ENCODE results near the gene PURA. TPM values are rescaled to one million over a fixed set of nuclear protein-coding genes. Genes with fewer than 3 reads are reported as not detected.

The PURA gene
- total and polyA plus RNA-seq, 2 of the 4 experiments (the other 2 are of a cell fraction): 3.8 to 5.6 TPM

GRCh38 chr5:140109018-140109758 lies 4.7 kb upstream of the PURA start:
- Histone ChIP-seq H3K9ac (ENCODE audit: low read depth, low read length) (peak overlapping the region; percentile 59), H2AFZ (replicated peaks; ENCODE audit: low read length, poor library complexity) (peak overlapping the region; percentile 1), H2BK20ac (ENCODE audit: low read depth, low read length) (no peak overlapping the region), H4K91ac (ENCODE audit: insufficient read depth, low read depth, low read length) (peak overlapping the region; percentile 52; the same call in 1 of the 2 replicates), H3K56ac (ENCODE audit: extremely low read depth, insufficient read depth, low read length) (peak overlapping the region; percentile 39; the same call in 1 of the 2 replicates), H2AK5ac (ENCODE audit: low read depth, low read length) (peak overlapping the region; percentile 57), H3K18ac (ENCODE audit: low read depth, low read length) (peak overlapping the region; percentile 33; the same call in 1 of the 2 replicates), H3K36me3 (ENCODE audit: control insufficient read depth, insufficient read depth, low read length) (no peaks in the 10 kb centered on the region), H3K23ac (ENCODE audit: low read depth, low read length) (peak overlapping the region; percentile 94), H3K4me3 (ENCODE audit: insufficient read depth, low read depth, low read length) (peak overlapping the region; percentile 74), H3K27me3 (ENCODE audit: control insufficient read depth, insufficient read depth, low read length) (no peaks in the 10 kb centered on the region; the same call in 1 of the 2 replicates), H3K27ac (ENCODE audit: insufficient read depth, low read length) (peak overlapping the region; percentile 97), H3K79me1 (ENCODE audit: low read depth in 1 of 2, low read length in 2 of 2) (peaks cover 3 to 46% of the 10 kb centered on the region in 2 experiments; a peak in 3 of 4 replicates), H4K8ac (ENCODE audit: low read depth in 2 of 2, low read length in 2 of 2) (peak overlapping the region in 1 of 2 experiments; percentile 53; a peak in 1 of 4 replicates), H3K4me1 (ENCODE audit: control insufficient read depth, insufficient read depth, low read length) (peaks cover 12% of the 10 kb centered on the region), H2BK120ac (ENCODE audit: low read depth, low read length) (no peak overlapping the region), H3K14ac (replicated peaks; ENCODE audit: low read depth, low read length) (no peak overlapping the region), H3K9me1 (ENCODE audit: insufficient read depth, low read length) (peaks cover 6% of the 10 kb centered on the region; the same call in 1 of the 2 replicates), H3K4ac (ENCODE audit: low read depth, low read length) (peak overlapping the region; percentile 89), H3K9me3 (ENCODE audit: control insufficient read depth, insufficient read depth, low read length) (no peaks in the 10 kb centered on the region), H2BK5ac (ENCODE audit: low read depth, low read length, poor library complexity, severe bottlenecking) (peak overlapping the region; percentile 52), H4K20me1 (ENCODE audit: insufficient read depth, low read length) (peaks cover 7% of the 10 kb centered on the region; the same call in 1 of the 2 replicates), H2BK15ac (ENCODE audit: low read depth, low read length) (no peak overlapping the region), H4K5ac (ENCODE audit: low read depth, low read length) (no peak overlapping the region), H2AK9ac (replicated peaks; ENCODE audit: low read depth, low read length, poor library complexity) (peak overlapping the region; percentile 95), H3K4me2 (ENCODE audit: low read depth, low read length) (peak overlapping the region; percentile 60)
- WGBS, 2 experiments (ENCODE audit: extremely low coverage in 2 of 2, insufficient read length in 1 of 2): no CpG with 5 or more reads among the region's 24 CpGs
- BruUV-seq (replicated peaks): no TSS peak
- ATAC-seq (ENCODE audit: low read depth) (no peak), DNase-seq (peak; percentile 61)
- in situ Hi-C loops (cut with MboI; ENCODE audit: low sequenced_read_pairs) (loop anchor here (25.0 kb wide), 1 partner anchor 472 kb away; the partner anchor contains the start of gene CXXC5), intact Hi-C loops (cut with micrococcal nuclease) (no loop called here), dilution Hi-C loops (cut with HindIII; ENCODE audit: low sequenced_read_pairs, unreplicated experiment) (no loop called here)
- ChIA-PET POLR2A (ENCODE audit: unreplicated experiment) (interaction anchor here (0.6 to 1.1 kb wide), 2 partner anchors 379 to 1771 kb away, joined by 3 read pairs; partner anchors contain the start of gene FAM53C), CTCF (no interaction called here)
- TF ChIP-seq CHD1 (IDR thresholded peaks at IDR 0.05; ENCODE audit: low read depth, low read length) (no peak), CEBPB (IDR thresholded peaks at IDR 0.05; ENCODE audit: low read depth, low read length) (no peak), RCOR1 (IDR thresholded peaks at IDR 0.05; ENCODE audit: insufficient replicate concordance, low read length) (no peak), RAD21 (IDR thresholded peaks at IDR 0.05; ENCODE audit: low read length) (no peak), NFE2L2 (IDR thresholded peaks at IDR 0.05; ENCODE audit: low read depth, low read length) (no peak), MAZ (IDR thresholded peaks at IDR 0.05; ENCODE audit: borderline replicate concordance, low read depth, low read length) (no peak), MXI1 (IDR thresholded peaks at IDR 0.05; ENCODE audit: borderline replicate concordance, low read depth, low read length) (no peak), CTCF (conservative IDR thresholded peaks at IDR 0.05; ENCODE audit: low read depth, low read length) (no peak), POLR2A (IDR thresholded peaks at IDR 0.05; ENCODE audit: low read depth, low read length) (no peak), RFX5 (IDR thresholded peaks at IDR 0.05; ENCODE audit: low read depth, low read length) (no peak), ELK1 (IDR thresholded peaks at IDR 0.05; ENCODE audit: borderline replicate concordance, low read depth, low read length) (no peak), USF2 (IDR thresholded peaks at IDR 0.05; ENCODE audit: low read depth, low read length) (no peak), BHLHE40 (IDR thresholded peaks at IDR 0.05; ENCODE audit: low read depth, low read length) (no peak), MAFK (IDR thresholded peaks at IDR 0.05; ENCODE audit: low read depth, low read length) (no peak)
